ENCODE measurements around the gene GPR68. TPM values are rescaled to one million over a fixed set of nuclear protein-coding genes. Genes with fewer than 3 reads are reported as not detected.
"Not testable (repeated sequence)": the region's sequence is repeated elsewhere in the genome, so short reads cannot be mapped to it uniquely, and the experiment has no call there.

GPR68 gene
- total RNA-seq, 2 donors from 2014 or later = 18.9 to 19.2 TPM

GRCh38 chr14:91214306-91214705, 30.2 kb downstream of the GPR68 start:
- Mint-ChIP-seq H3K27ac (no peak overlapping the region), H3K4me1 (ENCODE audit: low read depth) (peaks cover 5% of the 10 kb centered on the region), H3K9me3 (no peaks in the 10 kb centered on the region), H3K27me3 (ENCODE audit: low read depth) (no peaks in the 10 kb centered on the region), H3K4me3 (no peak overlapping the region), H3K36me3 (ENCODE audit: insufficient read depth in 2 of 2) (peaks cover 6 to 15% of the 10 kb centered on the region in 2 donors)
- ATAC-seq (replicated peaks in 1 of 2) (no peak), DNase-seq (no peak)

GRCh38 chr14:91211017-91211416, 33.5 kb downstream of the GPR68 start:
- Mint-ChIP-seq H3K4me3 (no peak overlapping the region), H3K27ac (no peak overlapping the region), H3K9me3 (no peaks in the 10 kb centered on the region), H3K27me3 (ENCODE audit: low read depth) (no peaks in the 10 kb centered on the region), H3K36me3 (ENCODE audit: insufficient read depth in 2 of 2) (peaks cover 13 to 31% of the 10 kb centered on the region in 2 donors), H3K4me1 (ENCODE audit: low read depth) (peaks cover 7% of the 10 kb centered on the region)
- DNase-seq (no peak), ATAC-seq (replicated peaks in 1 of 2) (no peak)

GRCh38 chr14:91207008-91207407, 37.5 kb downstream of the GPR68 start:
- ATAC-seq (replicated peaks in 1 of 2) (no peak), DNase-seq (no peak)
- no peak overlapping the region for H3K4me3 Mint-ChIP-seq
- H3K4me1 Mint-ChIP-seq (ENCODE audit: low read depth) = peaks cover 32% of the 10 kb centered on the region
- H3K27me3 Mint-ChIP-seq (ENCODE audit: low read depth) = no peaks in the 10 kb centered on the region
- no peaks in the 10 kb centered on the region for H3K9me3 Mint-ChIP-seq
- H3K36me3 Mint-ChIP-seq (ENCODE audit: insufficient read depth in 2 of 2) = peaks cover 15 to 35% of the 10 kb centered on the region in 2 donors
- H3K27ac Mint-ChIP-seq = peak overlapping the region; percentile 17

GRCh38 chr14:91205459-91205858, 39.0 kb downstream of the GPR68 start:
- Mint-ChIP-seq H3K4me1 (ENCODE audit: low read depth) (peaks cover 32% of the 10 kb centered on the region), H3K27ac (peak overlapping the region; percentile 80), H3K9me3 (peaks cover 3 to 5% of the 10 kb centered on the region in 2 donors), H3K4me3 (no peak overlapping the region), H3K36me3 (ENCODE audit: insufficient read depth in 2 of 2) (peaks cover 18 to 42% of the 10 kb centered on the region in 2 donors), H3K27me3 (ENCODE audit: low read depth) (no peaks in the 10 kb centered on the region)
- DNase-seq = no peak
- ATAC-seq (replicated peaks in 1 of 2) = peak; percentile 27 to 30

GRCh38 chr14:91204657-91205056, 39.8 kb downstream of the GPR68 start:
- Mint-ChIP-seq H3K27me3 (ENCODE audit: low read depth) (no peaks in the 10 kb centered on the region), H3K9me3 (peaks cover 3 to 7% of the 10 kb centered on the region in 2 donors), H3K27ac (no peak overlapping the region), H3K36me3 (ENCODE audit: insufficient read depth in 2 of 2) (peaks cover 24 to 47% of the 10 kb centered on the region in 2 donors), H3K4me3 (no peak overlapping the region), H3K4me1 (ENCODE audit: low read depth) (peaks cover 32% of the 10 kb centered on the region)
- no peak for ATAC-seq (replicated peaks in 1 of 2)
- no peak for DNase-seq

GRCh38 chr14:91202234-91202974, 42.1 kb downstream of the GPR68 start:
- H3K36me3 Mint-ChIP-seq (ENCODE audit: insufficient read depth in 2 of 2) = peaks cover 27 to 51% of the 10 kb centered on the region in 2 donors
- no peak for DNase-seq
- H3K9me3 Mint-ChIP-seq = peaks cover 3 to 10% of the 10 kb centered on the region in 2 donors
- peaks cover 41% of the 10 kb centered on the region for H3K4me1 Mint-ChIP-seq (ENCODE audit: low read depth)
- no peak for ATAC-seq (replicated peaks in 1 of 2)
- no peak overlapping the region for H3K4me3 Mint-ChIP-seq
- no peaks in the 10 kb centered on the region for H3K27me3 Mint-ChIP-seq (ENCODE audit: low read depth)
- peak overlapping the region; percentile 39 for H3K27ac Mint-ChIP-seq

- peaks cover 38% of the 10 kb centered on the region for H3K4me1 Mint-ChIP-seq (ENCODE audit: low read depth)
- peaks cover 23 to 45% of the 10 kb centered on the region in 2 donors for H3K36me3 Mint-ChIP-seq (ENCODE audit: insufficient read depth in 2 of 2)
- H3K4me3 Mint-ChIP-seq; H3K27ac Mint-ChIP-seq; DNase-seq; H3K27me3 Mint-ChIP-seq (ENCODE audit: low read depth); ATAC-seq (replicated peaks in 1 of 2): not testable (repeated sequence)
- H3K9me3 Mint-ChIP-seq = peaks cover 3 to 10% of the 10 kb centered on the region in 2 donors
Measured at GRCh38 chr14:91200802-91201201, 43.7 kb downstream of the GPR68 start.

GRCh38 chr14:91197631-91198030, 46.9 kb downstream of the GPR68 start:
- DNase-seq = no peak
- peaks cover 21 to 41% of the 10 kb centered on the region in 2 donors for H3K36me3 Mint-ChIP-seq (ENCODE audit: insufficient read depth in 2 of 2)
- H3K27me3 Mint-ChIP-seq (ENCODE audit: low read depth) = no peaks in the 10 kb centered on the region
- ATAC-seq (replicated peaks in 1 of 2) = no peak
- H3K27ac Mint-ChIP-seq = no peak overlapping the region
- H3K4me3 Mint-ChIP-seq = no peak overlapping the region
- H3K4me1 Mint-ChIP-seq (ENCODE audit: low read depth) = peaks cover 40% of the 10 kb centered on the region
- peaks cover 3 to 10% of the 10 kb centered on the region in 2 donors for H3K9me3 Mint-ChIP-seq

- Mint-ChIP-seq H3K27me3 (ENCODE audit: low read depth) (no peaks in the 10 kb centered on the region), H3K4me3 (no peak overlapping the region), H3K36me3 (ENCODE audit: insufficient read depth in 2 of 2) (peaks cover 23 to 45% of the 10 kb centered on the region in 2 donors), H3K27ac (no peak overlapping the region), H3K4me1 (ENCODE audit: low read depth) (peaks cover 41% of the 10 kb centered on the region), H3K9me3 (peaks cover 3 to 8% of the 10 kb centered on the region in 2 donors)
- no peak for ATAC-seq (replicated peaks in 1 of 2)
- DNase-seq = no peak
Measured at GRCh38 chr14:91195881-91196280, 48.6 kb downstream of the GPR68 start.

GRCh38 chr14:91193069-91193468, 51.4 kb downstream of the GPR68 start:
- H3K9me3 Mint-ChIP-seq = no peaks in the 10 kb centered on the region
- peaks cover 12 to 32% of the 10 kb centered on the region in 2 donors for H3K36me3 Mint-ChIP-seq (ENCODE audit: insufficient read depth in 2 of 2)
- peaks cover 31% of the 10 kb centered on the region for H3K4me1 Mint-ChIP-seq (ENCODE audit: low read depth)
- no peak overlapping the region for H3K27ac Mint-ChIP-seq
- DNase-seq (no peak), ATAC-seq (replicated peaks in 1 of 2) (no peak)
- peak overlapping the region in 1 of 2 donors; percentile 8 for H3K4me3 Mint-ChIP-seq
- no peaks in the 10 kb centered on the region for H3K27me3 Mint-ChIP-seq (ENCODE audit: low read depth)

- no peaks in the 10 kb centered on the region for H3K9me3 Mint-ChIP-seq
- H3K4me3 Mint-ChIP-seq = no peak overlapping the region
- H3K27ac Mint-ChIP-seq = no peak overlapping the region
- DNase-seq (no peak), ATAC-seq (replicated peaks in 1 of 2) (no peak)
- peaks cover 25% of the 10 kb centered on the region for H3K4me1 Mint-ChIP-seq (ENCODE audit: low read depth)
- peaks cover 9 to 26% of the 10 kb centered on the region in 2 donors for H3K36me3 Mint-ChIP-seq (ENCODE audit: insufficient read depth in 2 of 2)
- H3K27me3 Mint-ChIP-seq (ENCODE audit: low read depth) = no peaks in the 10 kb centered on the region
Measured at GRCh38 chr14:91190853-91191252, 53.7 kb downstream of the GPR68 start.

- H3K4me1 Mint-ChIP-seq (ENCODE audit: low read depth) = no peaks in the 10 kb centered on the region
Measured at GRCh38 chr14:91187271-91187670, 57.2 kb downstream of the GPR68 start.

GRCh38 chr14:91186515-91187066, 57.9 kb downstream of the GPR68 start:
- Mint-ChIP-seq H3K27ac (no peak overlapping the region), H3K27me3 (ENCODE audit: low read depth) (no peaks in the 10 kb centered on the region), H3K36me3 (ENCODE audit: insufficient read depth in 2 of 2) (peaks cover 3 to 26% of the 10 kb centered on the region in 2 donors), H3K4me1 (ENCODE audit: low read depth) (no peaks in the 10 kb centered on the region), H3K4me3 (no peak overlapping the region), H3K9me3 (no peaks in the 10 kb centered on the region)
- no peak for ATAC-seq (replicated peaks in 1 of 2)
- DNase-seq = no peak

More at GRCh38 chr14:91187271-91187670, 57.2 kb downstream of the GPR68 start:
- Mint-ChIP-seq H3K27me3 (ENCODE audit: low read depth) (no peaks in the 10 kb centered on the region), H3K4me3 (no peak overlapping the region), H3K27ac (peak overlapping the region; percentile 9), H3K9me3 (no peaks in the 10 kb centered on the region), H3K36me3 (ENCODE audit: insufficient read depth in 2 of 2) (peaks cover 5 to 27% of the 10 kb centered on the region in 2 donors)
- ATAC-seq (replicated peaks in 1 of 2) = no peak
- no peak for DNase-seq

Measured in activated T-cell treated with anti-CD3 and anti-CD28 coated beads, Interleukin-2, amount 50 U/mL, for 72 hours (primary cell).